Hematopoietic multipotent progenitor cell treated with erythropoietin and hydrocortisone succinate and interleukin-3 and kit ligand, for 15 days (in vitro differentiated cells): ENCODE measurements around the gene CCDC85C.

Experiments used
- DNase-seq: peaks from one replicate; pipeline ENCODE4 v3.0.0-alpha.2; 2015; ENCODE audit warnings: low spot score

The CCDC85C gene

DNA sequence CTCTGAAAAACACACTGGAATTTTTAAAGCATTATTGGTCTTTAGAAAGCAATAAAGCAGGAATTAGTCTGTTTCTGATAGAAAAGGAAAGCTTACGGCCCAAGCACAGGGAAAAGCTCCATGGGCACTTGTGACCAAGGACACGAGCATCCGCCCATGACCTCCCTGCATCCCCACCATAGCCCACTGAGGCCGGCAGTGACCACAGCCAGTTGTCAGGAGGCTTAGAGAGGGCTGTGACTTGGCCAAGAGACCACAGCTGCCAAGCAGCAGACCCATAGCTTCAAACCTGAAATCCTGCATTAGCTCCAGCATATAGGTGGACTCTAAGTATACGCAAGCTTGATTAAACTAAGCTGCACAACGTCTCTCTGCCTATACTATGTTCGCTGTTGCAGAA is 132.3 kb downstream of the CCDC85C start:
- no peak for DNase-seq

DNA sequence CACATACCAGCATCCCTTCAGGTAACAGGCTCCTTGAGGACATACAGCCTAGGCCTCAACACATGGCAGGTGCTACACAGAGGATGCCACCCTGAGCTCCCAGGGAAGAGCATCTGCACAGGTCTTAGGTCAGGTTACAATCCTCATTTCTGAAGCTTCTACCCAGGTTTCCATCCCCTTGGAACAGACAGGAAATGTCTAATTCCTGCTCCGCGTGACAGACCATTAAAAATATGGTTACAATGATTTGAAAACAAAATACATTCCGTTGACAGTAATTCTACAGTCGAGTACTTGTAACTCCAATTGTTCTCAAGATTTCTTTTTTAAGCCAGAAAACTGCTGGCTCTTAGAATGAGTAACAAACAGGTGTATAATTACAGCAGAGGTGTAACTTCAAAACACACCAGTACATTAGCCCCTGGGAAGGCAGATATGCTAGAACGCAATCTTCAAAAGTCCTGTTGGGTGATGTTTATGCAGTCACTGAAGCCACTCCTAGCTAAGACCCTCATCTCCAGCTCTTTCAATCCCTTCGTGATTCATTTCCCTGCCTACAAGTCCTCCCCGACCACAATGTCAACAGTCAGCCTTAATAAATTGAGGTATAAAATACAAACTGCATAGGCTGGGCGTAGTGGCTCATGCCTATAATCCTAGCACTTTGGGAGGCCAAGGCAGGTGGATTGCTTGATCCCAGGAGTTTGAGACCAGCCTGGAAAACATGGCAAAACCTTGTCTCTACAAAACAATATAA is 135.0 kb downstream of the CCDC85C start:
- DNase-seq, result no peak

DNA sequence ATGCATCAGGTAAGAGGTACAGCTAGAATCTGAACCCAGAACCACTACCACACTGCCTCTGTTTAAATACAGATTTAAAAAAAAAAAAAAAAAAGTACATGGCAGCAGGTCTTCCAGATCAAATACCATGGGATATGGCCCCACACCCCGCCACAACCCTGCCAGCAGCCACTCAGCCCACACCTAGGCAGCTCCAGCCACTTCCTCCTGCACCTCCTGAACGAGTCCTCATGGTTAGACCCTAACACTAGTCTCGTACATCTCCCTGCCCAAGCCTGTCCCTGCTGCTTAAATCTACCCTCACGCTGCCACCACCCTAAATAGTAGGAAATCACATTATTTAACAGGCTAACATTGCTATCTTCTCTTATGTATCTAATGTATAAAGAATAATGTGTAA is 135.9 kb downstream of the CCDC85C start:
- no peak for DNase-seq

DNA sequence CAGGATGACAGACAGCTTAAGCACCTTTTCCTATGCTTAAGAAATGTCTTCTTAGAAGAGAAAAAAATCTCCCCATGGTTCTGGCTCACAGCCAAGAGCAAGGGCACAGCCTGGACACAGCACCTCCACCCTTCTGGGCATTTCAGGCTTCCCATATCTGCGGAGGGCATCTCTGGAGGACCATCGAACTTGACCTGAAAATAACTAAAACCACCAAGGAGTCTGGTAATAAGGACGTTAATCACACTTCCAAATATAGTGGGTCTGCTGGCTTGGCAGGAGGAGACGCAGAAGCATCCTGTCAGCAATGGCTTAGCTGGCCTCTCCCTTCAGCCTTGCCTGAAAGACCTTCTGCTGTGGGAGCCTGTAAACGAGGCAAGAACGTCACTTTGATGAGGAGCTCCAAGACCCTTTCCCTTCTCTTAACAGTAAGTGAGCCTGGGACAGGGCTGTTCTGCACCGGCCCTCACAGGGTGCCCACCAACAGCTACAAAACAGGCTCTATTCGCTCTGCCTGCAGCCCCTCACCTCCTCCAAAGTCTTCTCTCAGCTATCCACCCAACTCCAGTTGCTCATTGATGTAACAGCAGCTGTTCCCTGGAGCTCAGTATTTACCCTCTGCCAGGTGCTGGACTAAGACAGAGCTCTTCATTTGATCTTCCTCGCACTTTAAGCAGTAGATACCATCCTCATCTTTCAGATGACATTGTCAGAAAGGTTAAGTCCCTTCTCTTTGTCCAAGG is 136.5 kb downstream of the CCDC85C start:
- no peak for DNase-seq

DNA sequence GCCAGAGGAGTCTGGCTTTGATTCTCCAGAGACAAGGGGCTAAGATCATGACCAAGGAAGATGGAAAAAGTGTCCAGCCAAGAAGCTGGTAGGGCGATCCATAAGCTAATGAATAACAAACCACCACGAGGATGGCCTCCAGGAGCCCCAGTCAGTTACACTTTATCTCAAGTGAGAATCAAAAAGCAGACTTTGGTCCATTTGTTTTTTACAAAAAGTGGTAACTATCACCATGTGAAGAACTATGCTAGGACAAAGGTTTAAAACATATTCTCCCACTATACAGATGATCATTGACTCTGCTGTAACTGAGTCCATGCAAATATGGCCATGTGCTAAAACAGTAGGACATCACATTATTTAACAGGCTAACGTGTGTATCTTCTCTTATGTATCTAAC is 137.2 kb downstream of the CCDC85C start:
- no peak for DNase-seq

DNA sequence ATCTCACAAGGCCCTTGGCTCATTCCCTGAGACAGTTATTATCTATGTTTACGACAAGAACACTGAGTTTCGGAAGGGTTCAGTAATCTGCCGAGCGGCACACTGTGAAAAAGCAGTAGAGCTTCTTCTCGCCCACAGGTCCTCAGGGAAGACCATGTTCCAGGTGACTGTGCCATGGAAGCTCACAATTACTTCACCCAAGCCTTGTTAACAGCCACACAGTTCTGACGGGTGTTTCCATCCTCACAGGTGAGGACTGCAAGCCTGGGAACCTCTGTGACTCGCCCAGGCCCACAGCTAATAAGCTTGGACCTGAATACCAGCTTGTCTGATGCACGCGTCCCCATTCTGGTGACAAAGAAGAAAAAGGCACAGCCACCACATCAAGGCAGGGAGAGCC is 138.7 kb downstream of the CCDC85C start:
- no peak for DNase-seq

DNA sequence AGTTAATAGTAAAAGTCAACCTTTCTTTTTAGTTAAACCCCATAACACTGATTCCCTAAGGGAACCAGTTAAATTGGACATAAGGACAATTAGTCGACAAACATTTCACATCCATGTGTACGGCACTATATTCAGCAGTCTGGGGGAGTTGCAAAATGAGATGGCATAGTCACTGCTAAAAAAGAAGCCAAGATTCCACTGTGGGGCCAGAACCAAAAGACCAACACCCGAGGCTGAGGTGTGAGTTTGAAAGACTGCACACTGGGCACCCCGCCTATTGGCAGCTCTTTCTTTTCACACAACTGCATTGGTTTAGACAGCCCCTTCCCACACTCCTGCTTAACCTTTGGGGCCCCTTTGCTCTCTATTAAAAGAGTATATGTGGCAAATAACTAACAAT is 140.0 kb downstream of the CCDC85C start:
- no peak for DNase-seq

GRCh38 chr14:99462210-99462609 is 141.8 kb downstream of the CCDC85C start:
- DNase-seq, result no peak

DNA sequence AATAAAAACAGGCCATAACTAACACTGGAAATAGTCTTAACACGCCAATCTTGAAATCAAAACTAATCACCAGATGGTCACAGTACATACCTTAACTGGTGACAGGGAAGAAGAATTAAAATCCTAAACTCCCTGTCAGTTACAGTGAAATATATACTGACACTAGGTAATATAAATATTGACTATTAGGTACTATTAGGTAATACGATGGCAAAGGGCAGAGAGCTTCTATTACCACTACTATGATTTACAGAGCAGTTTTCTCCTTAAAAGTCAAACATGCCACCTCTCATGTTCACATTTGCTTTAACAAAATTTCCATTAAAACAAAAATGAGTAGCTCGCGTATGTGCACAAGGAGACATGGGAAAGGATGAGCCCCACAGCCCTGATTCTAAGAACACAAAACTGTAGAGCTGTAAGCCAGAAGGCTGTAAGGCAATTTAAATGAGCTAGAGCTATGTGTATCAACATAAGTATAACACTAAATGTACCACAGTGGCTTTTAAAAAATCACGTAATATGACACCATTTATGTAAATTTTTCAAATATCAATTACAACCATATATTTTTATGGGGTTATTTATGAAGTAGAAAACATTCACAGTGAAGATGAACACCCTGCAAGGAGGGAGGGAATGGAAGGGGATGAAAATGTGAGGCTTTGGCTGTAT is 142.5 kb downstream of the CCDC85C start:
- DNase-seq, result no peak

DNA sequence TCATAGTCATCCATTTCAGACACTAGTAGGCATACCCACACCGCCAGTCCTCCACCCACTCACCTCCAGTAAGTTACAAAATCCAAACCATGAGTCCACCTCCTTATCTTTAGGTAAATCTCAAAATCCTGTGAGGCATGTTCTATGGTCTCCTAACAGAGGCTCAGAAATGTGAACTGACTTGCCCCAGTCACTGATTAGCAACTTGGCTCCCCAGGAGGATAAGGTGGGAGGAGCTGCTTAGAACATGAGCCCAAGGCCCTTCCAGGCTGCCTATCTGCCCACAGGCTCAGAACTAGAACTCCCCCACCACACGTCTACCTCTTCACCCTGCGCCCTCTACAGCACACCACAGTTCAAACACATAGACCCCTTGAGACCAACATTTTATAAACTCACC is 143.2 kb downstream of the CCDC85C start:
- DNase-seq, result no peak

DNA sequence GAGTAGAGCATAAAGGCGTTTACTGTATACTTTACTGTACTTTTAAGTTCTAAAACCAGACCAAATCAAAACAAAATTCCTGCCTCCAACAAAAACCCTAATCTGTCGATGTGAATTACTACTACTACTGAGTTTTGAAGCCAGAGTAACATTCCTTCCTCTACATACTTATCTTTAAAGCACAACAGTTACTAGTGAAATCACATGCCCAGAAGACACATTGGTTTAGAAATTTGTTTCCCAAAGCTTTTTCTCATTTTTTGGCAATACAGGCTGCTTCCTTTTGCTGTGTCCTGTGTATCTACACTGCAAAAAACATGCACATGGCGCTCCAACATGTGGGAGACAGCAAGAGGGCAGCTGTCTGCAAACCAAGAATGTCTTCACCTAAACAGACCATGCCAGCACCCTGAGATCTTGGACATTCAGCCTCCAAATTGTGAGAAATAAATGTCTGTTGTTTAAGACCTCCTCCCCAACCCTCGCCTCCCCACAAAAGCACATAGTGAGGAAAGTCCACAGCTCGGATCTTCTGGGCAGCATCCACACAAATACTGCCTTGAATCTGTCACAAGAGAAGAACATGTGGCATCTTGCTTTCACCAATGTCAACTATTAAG is 144.4 kb downstream of the CCDC85C start:
- no peak for DNase-seq

- DNase-seq, result no peak
Measured at GRCh38 chr14:99454246-99454645, 149.8 kb downstream of the CCDC85C start.

DNA sequence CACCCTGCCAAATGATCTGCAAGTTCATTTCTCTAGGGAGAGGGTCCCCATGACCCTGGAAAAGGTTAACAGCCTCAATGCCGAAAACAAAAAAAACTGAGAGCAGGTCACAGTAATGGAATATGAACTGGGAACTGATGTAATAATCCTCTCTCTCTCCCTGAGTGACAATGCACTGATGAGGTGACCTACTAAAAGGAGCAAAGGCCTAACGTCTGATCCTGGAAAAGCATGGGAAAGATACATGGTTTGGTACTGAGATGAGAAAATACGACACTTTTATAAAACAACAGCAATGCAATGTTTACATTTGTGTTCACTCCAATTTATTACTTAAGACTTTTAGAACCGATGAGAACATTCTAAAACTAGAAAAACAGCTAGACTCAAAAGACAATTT is 151.0 kb downstream of the CCDC85C start:
- no peak for DNase-seq

- no peak for DNase-seq
Measured at GRCh38 chr14:99451234-99451633, 152.8 kb downstream of the CCDC85C start.

DNA sequence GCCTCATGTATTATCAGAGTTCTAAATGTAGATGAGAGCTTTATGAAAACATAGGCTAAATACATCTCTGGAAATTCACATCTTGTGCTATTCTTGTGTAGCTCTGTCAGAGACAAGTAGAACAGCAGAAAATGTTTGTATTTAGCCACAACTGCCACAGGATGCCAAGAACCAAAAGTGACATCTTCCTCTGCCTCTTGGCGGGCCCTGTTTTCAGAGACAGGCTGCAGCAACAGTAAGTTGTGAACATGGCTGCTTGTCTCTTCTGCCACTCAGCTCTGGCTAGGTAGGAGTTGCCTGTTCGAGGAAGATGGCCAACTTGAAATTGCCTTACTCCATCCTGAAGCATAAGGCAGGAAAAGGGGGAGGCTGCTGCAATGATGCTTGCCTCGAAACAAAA is 153.7 kb downstream of the CCDC85C start:
- no peak for DNase-seq
